ENCODE data around the gene DOCK2.
"Not testable (repeated sequence)": the region's sequence is repeated elsewhere in the genome, so short reads cannot be mapped to it uniquely, and the experiment has no call there.

DOCK2 gene

GRCh38 chr5:169803077-169803981, 166.3 kb downstream of the DOCK2 start:
- Histone ChIP-seq H3K27ac (peak overlapping the region in 1 of 2 donors; percentile 22), H3K4me3 (no peak overlapping the region)
- TF ChIP-seq, protein P1, sequence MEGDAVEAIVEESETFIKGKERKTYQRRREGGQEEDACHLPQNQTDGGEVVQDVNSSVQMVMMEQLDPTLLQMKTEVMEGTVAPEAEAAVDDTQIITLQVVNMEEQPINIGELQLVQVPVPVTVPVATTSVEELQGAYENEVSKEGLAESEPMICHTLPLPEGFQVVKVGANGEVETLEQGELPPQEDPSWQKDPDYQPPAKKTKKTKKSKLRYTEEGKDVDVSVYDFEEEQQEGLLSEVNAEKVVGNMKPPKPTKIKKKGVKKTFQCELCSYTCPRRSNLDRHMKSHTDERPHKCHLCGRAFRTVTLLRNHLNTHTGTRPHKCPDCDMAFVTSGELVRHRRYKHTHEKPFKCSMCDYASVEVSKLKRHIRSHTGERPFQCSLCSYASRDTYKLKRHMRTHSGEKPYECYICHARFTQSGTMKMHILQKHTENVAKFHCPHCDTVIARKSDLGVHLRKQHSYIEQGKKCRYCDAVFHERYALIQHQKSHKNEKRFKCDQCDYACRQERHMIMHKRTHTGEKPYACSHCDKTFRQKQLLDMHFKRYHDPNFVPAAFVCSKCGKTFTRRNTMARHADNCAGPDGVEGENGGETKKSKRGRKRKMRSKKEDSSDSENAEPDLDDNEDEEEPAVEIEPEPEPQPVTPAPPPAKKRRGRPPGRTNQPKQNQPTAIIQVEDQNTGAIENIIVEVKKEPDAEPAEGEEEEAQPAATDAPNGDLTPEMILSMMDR (IDR thresholded peaks at IDR 0.05): no peak
- DNase-seq (ENCODE audit: low spot score): no peak

GRCh38 chr5:169804861-169805260, 167.8 kb downstream of the DOCK2 start:
- no peak for DNase-seq (ENCODE audit: low spot score)
- no peak overlapping the region for H3K27ac ChIP-seq
- TF ChIP-seq, protein P1 (IDR thresholded peaks at IDR 0.05): no peak
- H3K4me3 ChIP-seq: no peak overlapping the region

GRCh38 chr5:169805527-169805934, 168.5 kb downstream of the DOCK2 start:
- no peak overlapping the region for H3K4me3 ChIP-seq
- no peak for DNase-seq (ENCODE audit: low spot score)
- no peak overlapping the region for H3K27ac ChIP-seq
- TF ChIP-seq, protein P1 (IDR thresholded peaks at IDR 0.05): no peak

DNA sequence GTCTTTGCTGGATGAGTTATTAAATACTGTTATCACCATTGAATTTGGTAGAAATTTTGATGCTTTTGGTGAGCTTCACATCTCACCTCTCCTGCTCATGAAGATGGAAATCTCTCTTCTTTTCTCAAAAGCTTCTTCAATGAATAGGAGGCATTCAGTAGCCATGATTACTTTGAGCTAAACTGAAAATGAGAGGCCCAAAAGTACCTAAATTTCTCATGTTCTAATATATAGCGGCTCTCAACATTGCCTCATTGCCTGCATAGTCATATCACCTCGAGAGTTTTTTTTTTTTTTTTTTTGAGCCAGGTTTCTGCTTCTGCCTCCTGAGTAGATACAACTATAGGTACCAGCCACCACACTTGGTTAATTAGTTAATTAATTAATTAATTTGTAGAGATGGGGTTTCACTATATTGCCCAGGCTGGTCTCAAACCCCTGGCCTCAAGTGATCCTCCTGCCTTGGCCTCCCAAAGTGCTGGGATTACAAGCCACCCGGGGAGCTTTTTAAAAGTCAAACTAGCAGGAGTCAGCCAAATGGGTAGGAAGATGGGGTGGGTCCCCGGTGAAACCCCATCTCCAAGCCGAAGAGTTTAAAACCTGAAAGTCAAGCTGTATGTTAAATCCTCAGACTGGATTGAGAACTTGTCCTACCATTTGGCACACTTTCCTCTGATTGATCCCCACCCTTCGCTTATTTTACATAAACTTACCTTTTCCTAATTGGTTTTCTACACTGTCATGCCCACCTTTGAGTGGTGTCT, 169.0 kb downstream of the DOCK2 start:
- no peak for DNase-seq (ENCODE audit: low spot score)
- Histone ChIP-seq H3K4me3 (no peak overlapping the region), H3K27ac (no peak overlapping the region)
- TF ChIP-seq, protein P1 (IDR thresholded peaks at IDR 0.05): no peak

GRCh38 chr5:169808118-169808581, 171.1 kb downstream of the DOCK2 start:
- no peak for DNase-seq (ENCODE audit: low spot score)
- TF ChIP-seq, protein P1 (IDR thresholded peaks at IDR 0.05): no peak
- H3K4me3 ChIP-seq: no peak overlapping the region
- no peak overlapping the region for H3K27ac ChIP-seq

DNA sequence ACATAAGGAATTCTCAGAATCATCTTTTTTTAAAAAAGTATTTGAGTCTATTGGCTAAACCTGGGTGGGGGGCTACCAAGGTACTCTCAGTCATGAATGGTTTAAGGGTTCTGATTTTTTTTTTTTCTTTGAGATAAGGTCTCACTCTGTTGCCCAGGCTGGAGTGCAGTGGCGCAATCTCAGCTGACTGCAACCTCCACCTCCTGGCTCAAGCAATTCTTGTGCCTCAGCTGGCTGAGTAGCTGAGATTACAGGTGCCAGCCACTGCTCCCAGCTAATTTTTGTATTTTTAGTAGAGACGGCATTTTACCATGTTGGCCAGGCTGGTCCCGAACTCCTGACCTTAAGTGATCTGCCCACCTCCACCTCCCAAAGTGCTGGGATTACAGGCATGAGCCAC, 171.8 kb downstream of the DOCK2 start:
- DNase-seq (ENCODE audit: low spot score); H3K27ac ChIP-seq; H3K4me3 ChIP-seq: not testable (repeated sequence)

- H3K27ac ChIP-seq: no peak overlapping the region
- no peak overlapping the region for H3K4me3 ChIP-seq
- TF ChIP-seq, protein P1 (IDR thresholded peaks at IDR 0.05): no peak
- no peak for DNase-seq (ENCODE audit: low spot score)
Observed at GRCh38 chr5:169809281-169809680, 172.2 kb downstream of the DOCK2 start.
